ENCODE results near the gene SRSF1. TPM values are rescaled to one million over a fixed set of nuclear protein-coding genes. Genes with fewer than 3 reads are reported as not detected.

The SRSF1 gene
- total RNA-seq, 1 donor from 2014 or later: 421 TPM

DNA sequence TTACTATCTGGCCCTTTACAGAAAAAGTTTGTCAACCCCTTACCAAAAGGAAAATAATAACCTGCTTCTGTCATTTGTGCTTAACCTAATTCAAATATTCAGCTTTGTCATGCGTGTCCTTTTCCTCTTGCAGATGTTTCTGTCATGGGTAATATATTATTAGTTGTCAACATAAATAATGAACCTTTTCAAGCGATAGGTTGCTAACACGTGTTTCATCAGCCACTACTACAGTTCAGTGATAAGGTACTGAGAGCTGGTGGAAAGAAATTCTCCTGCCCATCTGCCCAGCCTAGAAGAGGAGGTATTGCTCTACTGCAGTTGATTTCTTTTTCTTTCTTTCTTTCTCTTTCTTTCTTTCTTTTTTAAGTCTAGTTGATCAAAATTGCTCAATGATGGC lies 12.0 kb upstream of the SRSF1 start:
- intact Hi-C loops (cut with micrococcal nuclease): no loop called here

DNA sequence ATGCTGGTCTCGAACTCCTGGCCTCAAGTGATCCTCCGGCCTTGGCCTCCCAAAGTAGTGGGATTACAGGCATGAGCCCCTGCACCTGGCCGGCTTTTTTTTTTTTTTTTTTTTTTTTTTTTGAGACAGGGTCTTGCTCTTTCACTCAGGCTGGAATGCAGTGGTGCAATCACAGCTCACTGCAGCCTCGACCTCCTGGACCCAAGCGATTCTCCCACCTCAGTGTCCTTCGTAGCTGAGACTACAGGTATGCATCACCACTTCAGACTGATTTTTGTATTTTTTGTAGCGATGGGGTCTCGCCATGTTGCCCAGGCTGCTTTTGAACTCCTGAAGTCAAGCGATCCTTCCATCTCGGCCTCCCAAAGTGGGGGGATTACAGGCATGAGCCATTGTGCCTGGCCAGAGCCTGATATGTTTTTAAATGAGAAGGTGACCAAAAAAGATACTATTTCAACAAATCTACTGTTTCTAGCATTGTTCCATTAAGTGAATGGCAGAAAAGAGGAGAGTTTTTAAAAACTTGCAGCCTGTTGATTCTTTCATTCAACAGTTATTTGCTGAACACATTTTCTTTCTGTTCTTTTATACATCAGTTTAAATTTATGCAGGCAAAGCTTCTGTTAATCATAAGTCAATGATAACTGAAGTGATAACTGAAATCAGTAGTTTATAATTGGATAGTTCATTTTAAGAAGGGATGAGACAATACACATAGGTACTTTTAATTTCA lies 3.2 kb upstream of the SRSF1 start:
- intact Hi-C loops (cut with micrococcal nuclease): no loop called here

DNA sequence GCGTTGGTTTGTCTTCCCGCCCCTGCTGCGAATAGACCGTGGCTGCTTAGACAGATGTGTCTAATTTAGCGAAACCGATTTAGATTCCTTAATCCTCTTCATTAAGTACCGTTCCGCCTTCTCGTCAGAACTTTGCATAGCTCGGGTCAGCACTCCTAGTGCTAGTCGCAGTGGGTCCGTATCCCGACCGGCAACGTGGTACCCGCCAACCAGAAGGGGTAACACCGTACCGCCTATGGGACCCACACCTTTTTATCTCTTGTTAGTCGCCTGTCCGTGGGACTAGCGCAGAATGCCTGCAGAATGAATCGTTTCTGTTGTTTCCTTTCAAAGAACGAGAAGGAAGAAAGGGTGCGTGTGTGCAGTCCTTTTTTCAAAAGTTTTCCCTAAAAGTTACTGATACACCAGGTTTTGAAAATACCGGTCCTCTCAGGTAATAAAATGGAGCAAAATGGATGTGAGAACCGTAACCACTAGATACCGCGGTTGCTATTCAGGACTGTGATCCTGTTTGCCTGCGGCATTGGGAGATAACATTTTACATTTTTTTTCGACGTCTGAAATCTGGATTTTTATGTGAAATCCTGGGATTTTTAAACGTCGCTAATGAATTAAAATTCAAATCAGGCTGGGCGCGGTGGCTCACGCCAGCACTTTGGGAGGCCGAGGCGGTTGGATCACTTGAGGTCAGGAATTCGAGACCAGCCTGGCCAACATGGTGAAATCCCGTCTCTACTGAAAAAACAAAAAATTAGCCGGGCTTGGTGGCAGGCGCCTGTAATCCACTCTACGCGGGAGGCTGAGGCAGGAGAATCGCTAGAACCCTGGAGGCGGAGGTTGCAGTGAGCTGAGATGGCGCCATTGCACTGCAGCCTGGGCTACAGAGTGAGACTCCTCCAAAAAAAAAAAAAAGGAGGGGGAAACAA lies 998 bp upstream of the SRSF1 start:
- intact Hi-C loops (cut with micrococcal nuclease): loop anchor here (1.0 to 5.0 kb wide), 6 partner anchors 20 to 921 kb away; partner anchors contain the start of genes AKAP1, MRPS23 and VEZF1

DNA sequence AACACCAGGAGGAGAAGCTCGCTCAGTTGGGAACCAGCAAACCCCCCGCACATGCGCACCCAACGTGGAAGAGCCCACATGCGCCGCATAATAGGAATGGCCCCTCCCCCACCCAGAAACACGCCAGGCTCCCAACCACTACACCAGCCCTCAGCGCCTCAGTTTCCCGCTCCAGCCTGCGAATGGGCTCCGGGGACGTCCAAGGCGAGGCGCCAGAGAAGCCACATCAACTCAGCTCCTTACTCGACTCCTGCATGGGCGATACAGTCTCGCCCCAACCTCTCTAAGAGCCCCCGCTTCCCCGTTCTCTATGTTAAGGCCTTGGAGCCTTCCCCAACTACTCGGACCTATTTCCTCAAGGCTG lies 504 bp downstream of the SRSF1 start:
- intact Hi-C loops (cut with micrococcal nuclease): loop anchor here (5.0 kb wide), 3 partner anchors 166 to 919 kb away; partner anchors contain the start of gene AKAP1

DNA sequence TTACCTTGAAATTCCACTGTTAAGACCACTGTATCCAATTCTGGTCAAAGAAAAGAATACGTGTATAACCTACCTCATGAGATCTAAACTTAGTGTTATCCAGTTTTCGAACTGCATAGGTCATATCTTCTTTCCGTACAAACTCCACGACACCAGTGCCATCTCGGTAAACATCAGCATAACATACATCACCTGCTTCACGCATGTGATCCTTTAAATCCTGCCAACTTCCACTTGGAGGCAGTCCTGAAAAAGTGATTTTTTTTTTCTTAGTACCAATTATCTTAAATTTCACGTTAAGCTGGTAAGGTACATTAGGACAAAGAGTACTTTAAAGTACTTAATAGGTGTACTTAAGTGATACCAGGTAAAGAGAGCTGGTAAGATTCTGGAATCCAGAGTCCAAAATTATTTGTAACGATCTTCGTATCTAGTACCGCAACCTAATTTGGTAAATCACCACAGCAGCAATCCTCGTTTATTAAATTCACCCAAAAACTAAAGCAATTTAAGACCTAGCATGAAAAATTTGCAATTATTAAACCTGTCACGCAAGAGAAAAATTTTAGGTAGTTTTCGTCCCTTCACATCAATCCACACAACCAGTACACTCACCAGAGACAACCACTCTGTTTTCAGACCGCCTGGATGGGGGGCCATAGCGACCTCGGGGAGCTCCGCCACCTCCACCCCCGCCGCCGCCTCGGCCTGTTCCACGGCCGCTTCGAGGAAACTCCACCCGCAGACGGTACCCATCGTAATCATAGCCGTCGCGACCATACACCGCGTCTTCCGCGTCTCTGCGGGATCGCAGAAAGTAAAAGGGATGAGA lies 1.1 kb downstream of the SRSF1 start:
- intact Hi-C loops (cut with micrococcal nuclease): loop anchor here (5.0 kb wide), 3 partner anchors 166 to 919 kb away; partner anchors contain the start of gene AKAP1

DNA sequence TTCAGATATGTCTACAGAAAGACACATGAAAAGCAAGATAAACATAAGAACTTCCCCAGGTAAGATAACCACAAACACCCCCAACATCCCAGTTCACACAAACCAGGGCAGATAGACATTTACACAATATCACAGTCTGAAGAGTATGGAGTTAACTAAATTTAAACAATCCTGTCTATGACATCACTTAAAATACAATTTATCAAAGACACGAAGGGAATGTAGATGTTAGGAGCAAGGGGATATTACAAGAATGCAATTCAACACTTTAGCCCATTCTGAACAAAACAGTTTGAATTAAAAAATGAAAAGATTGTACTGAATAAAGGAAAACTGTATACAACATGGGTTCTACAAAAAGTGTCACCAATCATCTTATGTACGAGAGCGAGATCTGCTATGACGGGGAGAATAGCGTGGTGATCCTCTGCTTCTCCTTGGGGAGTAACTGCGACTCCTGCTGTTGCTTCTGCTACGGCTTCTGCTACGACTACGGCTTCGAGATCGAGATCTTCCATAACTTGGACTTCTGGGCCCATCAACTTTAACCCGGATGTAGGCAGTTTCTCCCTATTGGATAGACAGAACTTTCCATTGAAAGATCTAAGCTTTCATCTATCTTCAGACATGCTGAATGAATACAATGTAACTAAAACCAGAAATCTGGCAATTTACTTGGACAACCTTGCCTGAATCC lies 1.9 kb downstream of the SRSF1 start:
- intact Hi-C loops (cut with micrococcal nuclease): loop anchor here (5.0 kb wide), 3 partner anchors 167 to 918 kb away; partner anchors contain the start of gene AKAP1

DNA sequence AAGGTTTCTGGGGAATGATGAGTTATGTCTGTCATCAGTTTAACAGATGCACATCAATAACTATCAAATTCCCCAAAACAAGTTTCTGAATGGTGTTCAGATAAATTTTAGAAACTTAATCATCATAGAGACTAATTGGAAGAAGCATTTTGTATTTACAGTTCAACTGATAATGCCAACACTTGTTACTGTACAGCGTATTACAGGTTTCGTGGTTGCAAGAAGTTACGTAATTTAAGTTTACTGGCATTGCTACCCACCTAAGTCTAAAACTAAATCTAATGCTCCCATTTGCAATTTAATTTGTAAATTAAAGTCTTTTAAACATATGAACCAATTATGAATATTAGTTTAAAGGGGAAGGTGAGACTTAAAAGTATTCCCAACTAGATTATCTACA lies 3.0 kb downstream of the SRSF1 start:
- intact Hi-C loops (cut with micrococcal nuclease): no loop called here

DNA sequence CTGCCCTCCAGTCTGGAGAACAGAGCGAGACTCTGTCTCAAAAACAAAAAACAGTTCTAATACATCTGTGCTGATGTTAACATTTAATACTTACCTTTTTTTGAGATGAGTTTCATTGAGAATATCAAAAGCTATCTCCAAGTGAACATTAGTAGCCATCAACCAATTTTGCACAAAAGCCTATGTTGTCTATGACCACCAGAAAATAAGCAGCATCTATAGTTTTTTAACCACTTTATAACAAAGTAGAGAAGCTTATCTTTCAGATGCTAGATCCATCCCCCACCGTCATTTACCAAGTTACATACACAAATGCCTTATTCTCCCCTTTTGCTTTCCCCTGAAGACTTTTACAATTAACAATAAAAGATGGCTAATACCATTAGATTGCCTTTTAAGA lies 4.1 kb downstream of the SRSF1 start:
- intact Hi-C loops (cut with micrococcal nuclease): no loop called here

DNA sequence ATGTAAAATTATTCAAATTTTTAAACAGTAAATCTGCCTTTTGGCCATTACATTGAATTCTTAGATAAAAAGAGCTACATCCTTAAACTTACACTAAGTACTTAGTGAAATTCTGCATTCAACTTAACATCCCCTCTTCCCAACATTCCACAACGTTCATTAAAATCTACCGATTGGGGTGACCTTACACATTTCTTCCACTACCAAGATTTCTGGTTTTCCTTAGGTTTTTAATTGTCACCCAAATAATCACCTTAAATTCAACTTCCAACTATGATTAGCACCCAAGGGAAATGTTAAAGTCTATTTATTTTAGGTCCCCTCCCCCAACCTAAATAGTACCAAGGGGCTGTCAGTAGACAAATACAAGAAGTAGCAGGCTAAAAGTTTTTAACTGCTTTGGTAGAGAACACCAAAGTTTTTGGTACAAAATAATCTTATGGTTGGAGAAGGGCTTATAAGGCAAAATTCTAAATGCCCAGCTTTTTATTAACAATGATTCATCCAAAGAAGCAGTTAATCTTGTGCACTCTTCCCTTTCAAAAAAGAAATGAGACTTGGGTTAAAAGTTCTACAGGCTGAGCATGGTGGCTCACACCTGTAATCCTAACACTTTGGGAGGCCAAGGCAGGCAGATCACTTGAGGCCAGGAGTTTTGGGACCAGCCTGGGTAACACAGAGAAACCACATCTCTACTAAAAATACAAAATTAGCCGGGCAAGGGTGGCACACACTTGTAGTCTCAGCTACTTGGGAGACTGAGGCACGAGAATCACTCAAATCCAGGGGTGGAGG lies 4.7 kb downstream of the SRSF1 start:
- intact Hi-C loops (cut with micrococcal nuclease): no loop called here

DNA sequence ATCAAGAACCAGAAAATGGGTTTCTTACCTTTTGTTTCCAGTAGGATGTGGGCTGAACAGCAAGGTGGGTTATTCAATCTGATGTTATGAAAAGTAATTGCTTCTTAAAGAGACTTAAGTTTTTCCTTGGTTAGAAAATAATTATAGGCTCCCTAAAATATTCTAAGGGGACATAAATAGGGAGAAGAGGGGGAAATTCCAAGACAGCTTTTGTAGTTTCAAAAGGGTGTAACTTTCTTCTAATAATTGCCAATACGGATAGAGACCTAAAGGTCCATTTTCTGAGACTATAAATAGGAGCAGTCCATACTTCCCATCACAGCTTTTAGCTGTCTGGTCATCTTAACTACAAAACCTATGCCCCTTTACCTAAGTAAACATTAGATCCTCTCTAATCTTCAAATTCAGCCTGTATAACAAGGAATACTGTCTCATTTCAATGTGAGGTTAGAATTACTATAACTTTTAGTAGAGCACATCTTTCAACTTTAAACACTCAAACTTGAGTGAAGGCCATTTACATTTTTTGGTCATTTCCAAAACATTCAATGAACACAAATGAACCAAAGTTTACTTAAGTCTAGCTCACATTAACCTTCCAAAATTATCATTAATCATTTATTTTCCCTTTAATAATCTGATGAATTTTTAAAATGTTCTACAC lies 5.5 kb downstream of the SRSF1 start:
- intact Hi-C loops (cut with micrococcal nuclease): no loop called here

DNA sequence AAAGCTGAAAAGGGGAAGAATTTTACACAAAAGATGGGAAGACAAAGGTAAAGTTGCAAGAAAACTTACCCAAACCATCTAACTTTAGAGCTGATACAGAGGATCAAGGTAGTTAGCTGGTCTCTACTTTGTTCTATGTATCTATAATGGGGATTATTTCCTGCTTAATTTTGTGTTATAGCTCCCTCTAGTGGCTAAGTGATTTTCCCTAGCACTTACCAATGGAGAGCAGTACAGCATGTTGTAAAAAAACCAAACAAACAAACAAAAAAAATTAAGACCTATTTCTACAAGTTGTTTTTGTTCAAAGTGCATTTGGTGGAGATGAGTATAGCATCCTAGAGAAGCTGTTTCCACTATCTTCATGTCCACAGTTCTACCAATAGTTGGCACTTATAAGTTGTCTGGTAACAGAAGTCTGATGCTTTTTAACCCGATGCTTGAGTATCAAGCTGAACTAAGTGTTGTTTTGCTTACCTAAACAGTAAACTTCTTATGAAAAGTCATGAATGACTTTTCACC lies 7.5 kb downstream of the SRSF1 start:
- intact Hi-C loops (cut with micrococcal nuclease): loop anchor here (1.0 kb wide), 2 partner anchors 107 to 114 kb away; no protein-coding TSS in a partner anchor

DNA sequence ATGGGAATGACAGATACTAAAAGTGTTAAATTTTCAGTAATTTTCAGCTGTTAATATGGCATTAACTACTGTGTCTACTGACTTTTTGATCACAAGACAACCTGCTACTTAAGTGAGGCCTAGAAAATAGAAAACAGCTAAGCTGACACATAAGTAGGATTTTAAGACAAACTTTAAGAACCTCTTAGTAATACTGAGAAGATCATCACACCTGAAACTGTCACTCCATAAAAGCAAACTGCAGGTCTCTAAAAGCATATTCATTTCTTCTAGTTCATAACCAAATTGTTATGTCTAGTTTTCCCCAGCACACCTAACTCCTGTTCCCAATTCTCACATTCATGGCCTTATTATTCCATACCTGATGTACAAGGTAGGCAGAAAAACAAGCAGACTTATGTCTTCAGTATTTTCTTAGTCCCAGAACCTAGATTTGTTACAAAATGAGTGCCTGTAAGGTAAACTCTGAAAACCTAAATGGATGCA lies 8.0 kb downstream of the SRSF1 start:
- intact Hi-C loops (cut with micrococcal nuclease): loop anchor here (1.0 kb wide), 2 partner anchors 107 to 114 kb away; no protein-coding TSS in a partner anchor

DNA sequence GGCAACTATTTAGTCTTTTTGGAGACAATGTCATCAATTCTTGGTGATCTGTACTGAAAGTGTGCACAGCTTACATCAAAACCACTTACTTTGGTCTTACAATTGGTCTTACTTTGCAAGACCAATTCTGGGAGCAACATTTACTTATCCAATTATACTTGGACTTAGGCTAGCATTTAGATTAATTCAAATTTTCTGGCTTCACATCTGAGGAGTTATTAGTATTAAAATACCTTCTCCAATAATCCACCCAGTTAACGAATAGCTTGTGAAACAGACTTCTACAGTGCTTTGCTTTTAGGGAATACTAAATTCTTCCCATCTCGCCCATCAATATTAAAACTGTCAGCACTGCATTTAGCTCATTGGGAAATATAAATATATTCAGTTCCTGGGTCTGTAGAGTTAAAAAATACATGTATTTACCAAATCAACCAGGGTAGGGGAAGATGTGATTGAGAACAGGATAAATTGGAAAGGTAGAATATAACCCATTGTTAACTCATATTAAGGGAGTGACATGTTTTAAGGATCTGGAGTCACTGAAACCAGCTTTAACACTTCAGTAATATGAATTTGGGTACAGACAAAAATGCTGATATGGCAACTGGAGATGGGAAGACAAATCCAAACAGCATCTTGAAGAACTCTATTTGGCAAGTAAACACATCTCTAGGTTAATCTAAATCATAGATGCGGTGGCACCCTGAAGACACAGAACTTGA lies 9.8 kb downstream of the SRSF1 start:
- intact Hi-C loops (cut with micrococcal nuclease): no loop called here

DNA sequence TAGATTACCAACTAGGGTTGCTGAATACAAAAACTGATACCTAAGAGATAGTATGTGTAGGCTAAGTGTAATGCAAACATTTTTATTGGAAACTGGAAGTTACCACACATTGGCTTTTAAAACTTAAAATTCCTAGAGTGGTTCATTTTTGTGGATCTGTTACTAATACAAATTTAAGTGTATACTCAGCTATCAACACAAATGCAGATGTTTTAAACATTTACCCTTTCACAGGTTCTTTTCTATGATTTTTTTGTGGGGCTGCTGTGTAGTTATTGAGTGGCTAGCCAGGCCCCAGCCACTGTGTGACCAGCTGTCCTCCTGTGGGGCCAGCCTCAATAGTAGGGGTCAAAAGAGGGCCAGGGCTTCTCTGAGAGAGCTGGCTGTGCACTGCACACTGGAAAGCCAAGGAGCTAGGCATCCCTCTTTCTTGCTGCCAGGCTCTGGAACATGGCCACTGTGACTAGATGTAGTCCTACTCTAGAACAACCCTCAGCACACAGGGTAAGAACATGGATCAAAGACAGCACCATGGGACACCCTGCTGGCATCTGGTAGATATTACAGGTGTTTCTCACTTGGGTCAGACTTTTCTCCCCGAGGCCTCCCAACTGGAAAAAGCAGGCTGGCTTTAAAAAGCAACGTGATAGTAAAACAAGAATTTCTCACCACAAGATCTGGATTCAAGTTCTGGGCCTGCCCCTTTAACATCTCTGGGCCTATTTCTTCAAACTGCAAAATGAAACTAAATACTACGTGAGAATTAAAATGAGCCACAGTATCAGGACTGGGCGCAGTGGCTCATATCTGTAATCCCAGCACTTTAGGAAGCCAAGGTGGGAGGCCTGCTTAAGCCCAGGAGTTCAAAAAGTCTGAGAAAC lies 11.7 kb downstream of the SRSF1 start:
- intact Hi-C loops (cut with micrococcal nuclease): no loop called here

DNA sequence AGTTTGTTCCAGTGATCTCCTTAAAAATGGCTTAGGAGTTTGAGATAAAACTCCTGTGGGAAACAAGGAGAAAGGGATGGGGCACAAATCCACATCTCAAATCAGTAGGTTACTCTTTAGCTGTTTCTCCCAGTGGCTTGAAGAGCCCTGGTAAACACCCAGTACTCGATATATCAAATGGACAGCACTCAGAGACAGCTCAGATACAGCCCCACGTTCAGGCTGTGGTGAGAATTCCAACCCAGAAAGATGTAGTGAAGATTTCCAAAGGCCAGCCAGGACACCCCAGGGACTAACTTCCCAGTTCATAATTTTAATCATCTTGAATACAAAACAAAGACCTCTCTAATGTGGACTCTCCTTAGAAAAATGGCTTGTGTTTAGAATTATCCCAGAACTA lies 12.6 kb downstream of the SRSF1 start:
- intact Hi-C loops (cut with micrococcal nuclease): no loop called here

DNA sequence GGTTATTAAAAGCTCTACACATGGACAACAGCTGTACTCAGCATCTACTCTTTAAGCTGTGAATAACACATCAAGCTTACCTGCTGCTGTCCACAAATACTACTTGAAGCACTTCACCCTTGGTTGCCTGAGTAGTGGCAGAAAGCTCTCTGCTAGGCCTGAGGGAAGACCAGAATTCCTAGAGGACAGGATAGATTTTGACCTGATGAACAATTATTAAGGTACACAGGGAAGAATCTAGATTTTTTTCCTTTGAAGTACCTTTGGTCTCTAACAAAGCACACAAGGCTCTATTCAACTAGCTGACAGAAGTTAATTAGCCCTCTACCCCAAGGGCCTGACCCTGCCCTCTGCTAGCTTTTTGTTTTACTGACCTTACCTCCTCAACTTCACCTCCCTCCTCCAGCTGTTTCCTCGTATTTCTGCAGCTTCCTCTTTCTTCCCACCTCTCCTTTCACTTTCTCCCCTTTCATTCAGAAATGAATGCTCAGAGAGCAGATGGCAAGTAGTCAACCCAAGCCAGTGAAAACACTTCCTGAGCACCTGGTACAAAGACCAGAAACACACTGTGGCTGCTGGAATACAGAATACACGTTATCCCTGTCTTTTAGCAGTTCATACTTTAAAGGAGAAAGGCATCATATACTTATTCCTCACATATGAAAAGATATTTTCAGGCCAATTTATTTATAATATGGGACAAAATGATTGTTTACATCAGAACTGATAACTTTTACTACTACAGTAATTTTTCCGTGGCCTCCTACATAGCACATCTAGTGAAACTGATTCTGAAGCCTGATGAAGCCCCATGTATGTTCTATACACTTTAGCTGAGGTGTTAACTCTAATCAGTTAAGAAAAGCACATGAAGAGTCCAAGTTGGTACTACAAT lies 13.3 kb downstream of the SRSF1 start:
- intact Hi-C loops (cut with micrococcal nuclease): no loop called here
